BJ (cell line): ENCODE results near the gene HSF4. TPM values are rescaled to one million over a fixed set of nuclear protein-coding genes. Genes with fewer than 3 reads are reported as not detected.

ENCODE experiments used
- CTCF ChIA-PET: fragments of 350-600 bp; formaldehyde crosslinking; extraction: SDS; loops from one replicate; lab custom pipeline; 2021; ENCODE audit warnings: antibody characterized with exemption, inconsistent platforms; lab: Yijun Ruan, JAX
- POLR2A ChIA-PET: fragments of 300-600 bp; sonication (Branson Sonifier 250); formaldehyde crosslinking; extraction: SDS; loops from one replicate; lab custom pipeline; 2021; ENCODE audit warnings: antibody characterized with exemption; lab: Charles Lee
- DNase-seq: peaks from one replicate; pipeline ENCODE4 v3.0.0-alpha.2; 2011; ENCODE audit warnings: low read depth
- H3K27me3 ChIP-seq: 2 replicates; pipeline ENCODE4 v1.6.0; 2011; ENCODE audit warnings: low read length; ENCODE audit not compliant: control insufficient read depth, insufficient read depth
- H3K36me3 ChIP-seq: 2 replicates; pipeline ENCODE4 v1.5.1; 2011; ENCODE audit warnings: low read length; ENCODE audit not compliant: control insufficient read depth, insufficient read depth
- H3K4me3 ChIP-seq: 2 replicates; pipeline ENCODE4 v1.5.1; 2011; ENCODE audit warnings: low read depth, mild to moderate bottlenecking, control low read depth, low read length
- CTCF ChIP-seq: IDR thresholded peaks from 2 replicates; pipeline ENCODE4 v1.5.1; 2011; ENCODE audit warnings: low read depth, mild to moderate bottlenecking, control low read depth, inconsistent platforms, low read length, moderate library complexity; ENCODE audit not compliant: insufficient read depth
- polyA plus RNA-seq: library from polyadenylated mRNA; depleted of rRNA; stranded (reverse); fragments of >200 nt; gene quantifications from 2 replicates; pipeline ENCODE4 v1.2.3, GENCODE V29; 2011

Gene HSF4
- polyA plus RNA-seq, 1 experiment, result 4.1 TPM

GRCh38 chr16:67206129-67206837 lies 41.7 kb downstream of the HSF4 start:
- ChIA-PET CTCF (no interaction called here), POLR2A (no interaction called here)
- no peak overlapping the region for H3K4me3 ChIP-seq
- no peak for DNase-seq
- peaks cover 14% of the 10 kb centered on the region for H3K36me3 ChIP-seq
- no peaks in the 10 kb centered on the region for H3K27me3 ChIP-seq
- no peak for TF ChIP-seq CTCF

- ChIA-PET POLR2A (no interaction called here), CTCF (no interaction called here)
- peaks cover 12% of the 10 kb centered on the region for H3K36me3 ChIP-seq
- no peaks in the 10 kb centered on the region for H3K27me3 ChIP-seq
- no peak overlapping the region for H3K4me3 ChIP-seq
- no peak for TF ChIP-seq CTCF
- no peak for DNase-seq
These were observed 42.3 kb downstream of the HSF4 start for GRCh38 chr16:67206838-67207248.

- peak; percentile 5 for DNase-seq
- Histone ChIP-seq H3K27me3 (no peaks in the 10 kb centered on the region), H3K4me3 (no peak overlapping the region), H3K36me3 (peaks cover 12% of the 10 kb centered on the region)
- POLR2A ChIA-PET, result no interaction called here
- CTCF ChIA-PET, result no interaction called here
- no peak for TF ChIP-seq CTCF
These were observed 42.9 kb downstream of the HSF4 start for GRCh38 chr16:67207249-67208091.

- DNase-seq, result no peak
- Histone ChIP-seq H3K36me3 (peaks cover 8% of the 10 kb centered on the region), H3K27me3 (no peaks in the 10 kb centered on the region), H3K4me3 (no peak overlapping the region)
- ChIA-PET POLR2A (no interaction called here), CTCF (interaction anchor here (0.8 to 1.6 kb wide), 3 partner anchors 10 to 187 kb away, joined by 3 to 10 read pairs (median 4); partner anchors contain the start of genes ELMO3 and NOL3)
- no peak for TF ChIP-seq CTCF
These were observed 43.8 kb downstream of the HSF4 start for GRCh38 chr16:67208154-67208896.

- no peak overlapping the region for H3K4me3 ChIP-seq
- peaks cover 4% of the 10 kb centered on the region for H3K36me3 ChIP-seq
- CTCF ChIA-PET, result interaction anchor here (0.8 to 1.6 kb wide), 2 partner anchors 11 to 12 kb away, joined by 3 to 10 read pairs; partner anchors contain the start of gene ELMO3
- no peak for TF ChIP-seq CTCF
- POLR2A ChIA-PET, result interaction anchor here (0.6 kb wide), 1 partner anchor 742 kb away, joined by 3 read pairs; no protein-coding TSS in a partner anchor
- H3K27me3 ChIP-seq, result no peaks in the 10 kb centered on the region
- DNase-seq, result no peak
These were observed 45.0 kb downstream of the HSF4 start for GRCh38 chr16:67209565-67209964.
